ENCODE results near the gene FCHSD2. TPM values are rescaled to one million over a fixed set of nuclear protein-coding genes. Genes with fewer than 3 reads are reported as not detected.

Gene FCHSD2
- total RNA-seq, 1 donor from 2014 or later: 16.0 TPM

- no peaks in the 10 kb centered on the region for H3K36me3 Mint-ChIP-seq (ENCODE audit: low read depth)
- peaks cover 40% of the 10 kb centered on the region for H3K4me1 Mint-ChIP-seq (ENCODE audit: low read depth)
- peak overlapping the region; percentile 16 for H3K27ac Mint-ChIP-seq
- DNase-seq (ENCODE audit: low spot score): peak; percentile 49
- intact Hi-C loops (cut with micrococcal nuclease): no loop called here
- no peaks in the 10 kb centered on the region for H3K27me3 Mint-ChIP-seq (ENCODE audit: low read depth)
- H3K9me3 Mint-ChIP-seq: no peaks in the 10 kb centered on the region
- no peak overlapping the region for H3K4me3 Mint-ChIP-seq (ENCODE audit: low read depth)
Observed at GRCh38 chr11:73152861-73153483, 10.9 kb upstream of the FCHSD2 start.

- no peaks in the 10 kb centered on the region for H3K9me3 Mint-ChIP-seq
- peaks cover 45% of the 10 kb centered on the region for H3K4me1 Mint-ChIP-seq (ENCODE audit: low read depth)
- no peak for DNase-seq (ENCODE audit: low spot score)
- no peak overlapping the region for H3K27ac Mint-ChIP-seq
- no peak overlapping the region for H3K4me3 Mint-ChIP-seq (ENCODE audit: low read depth)
- H3K27me3 Mint-ChIP-seq (ENCODE audit: low read depth): no peaks in the 10 kb centered on the region
- no peaks in the 10 kb centered on the region for H3K36me3 Mint-ChIP-seq (ENCODE audit: low read depth)
- intact Hi-C loops (cut with micrococcal nuclease): no loop called here
Observed at GRCh38 chr11:73152086-73152853, 10.2 kb upstream of the FCHSD2 start.

- DNase-seq (ENCODE audit: low spot score): no peak
- Mint-ChIP-seq H3K4me1 (ENCODE audit: low read depth) (peaks cover 49% of the 10 kb centered on the region), H3K4me3 (ENCODE audit: low read depth) (no peak overlapping the region), H3K27me3 (ENCODE audit: low read depth) (no peaks in the 10 kb centered on the region), H3K27ac (no peak overlapping the region), H3K36me3 (ENCODE audit: low read depth) (no peaks in the 10 kb centered on the region), H3K9me3 (no peaks in the 10 kb centered on the region)
- intact Hi-C loops (cut with micrococcal nuclease): no loop called here
Observed at GRCh38 chr11:73151416-73151815, 9.3 kb upstream of the FCHSD2 start.

- intact Hi-C loops (cut with micrococcal nuclease): loop anchor here (10.0 kb wide), 1 partner anchor 424 kb away; no protein-coding TSS in a partner anchor
- DNase-seq (ENCODE audit: low spot score): no peak
- Mint-ChIP-seq H3K27me3 (ENCODE audit: low read depth) (no peaks in the 10 kb centered on the region), H3K4me3 (ENCODE audit: low read depth) (no peak overlapping the region), H3K4me1 (ENCODE audit: low read depth) (peaks cover 35% of the 10 kb centered on the region), H3K27ac (no peak overlapping the region), H3K36me3 (ENCODE audit: low read depth) (no peaks in the 10 kb centered on the region), H3K9me3 (no peaks in the 10 kb centered on the region)
Observed at GRCh38 chr11:73149105-73149504, 7.0 kb upstream of the FCHSD2 start.

GRCh38 chr11:73147771-73148681, 5.9 kb upstream of the FCHSD2 start:
- intact Hi-C loops (cut with micrococcal nuclease): loop anchor here (10.0 kb wide), 1 partner anchor 423 kb away; no protein-coding TSS in a partner anchor
- no peak overlapping the region for H3K27ac Mint-ChIP-seq
- H3K27me3 Mint-ChIP-seq (ENCODE audit: low read depth): no peaks in the 10 kb centered on the region
- no peaks in the 10 kb centered on the region for H3K36me3 Mint-ChIP-seq (ENCODE audit: low read depth)
- no peak for DNase-seq (ENCODE audit: low spot score)
- no peak overlapping the region for H3K4me3 Mint-ChIP-seq (ENCODE audit: low read depth)
- peaks cover 28% of the 10 kb centered on the region for H3K4me1 Mint-ChIP-seq (ENCODE audit: low read depth)
- no peaks in the 10 kb centered on the region for H3K9me3 Mint-ChIP-seq

- DNase-seq (ENCODE audit: low spot score): no peak
- Mint-ChIP-seq H3K27me3 (ENCODE audit: low read depth) (no peaks in the 10 kb centered on the region), H3K9me3 (no peaks in the 10 kb centered on the region), H3K36me3 (ENCODE audit: low read depth) (no peaks in the 10 kb centered on the region), H3K4me1 (ENCODE audit: low read depth) (peaks cover 23% of the 10 kb centered on the region), H3K4me3 (ENCODE audit: low read depth) (no peak overlapping the region), H3K27ac (no peak overlapping the region)
- intact Hi-C loops (cut with micrococcal nuclease): loop anchor here (10.0 kb wide), 1 partner anchor 421 kb away; no protein-coding TSS in a partner anchor
Observed at GRCh38 chr11:73145986-73146575, 4.0 kb upstream of the FCHSD2 start.

DNA sequence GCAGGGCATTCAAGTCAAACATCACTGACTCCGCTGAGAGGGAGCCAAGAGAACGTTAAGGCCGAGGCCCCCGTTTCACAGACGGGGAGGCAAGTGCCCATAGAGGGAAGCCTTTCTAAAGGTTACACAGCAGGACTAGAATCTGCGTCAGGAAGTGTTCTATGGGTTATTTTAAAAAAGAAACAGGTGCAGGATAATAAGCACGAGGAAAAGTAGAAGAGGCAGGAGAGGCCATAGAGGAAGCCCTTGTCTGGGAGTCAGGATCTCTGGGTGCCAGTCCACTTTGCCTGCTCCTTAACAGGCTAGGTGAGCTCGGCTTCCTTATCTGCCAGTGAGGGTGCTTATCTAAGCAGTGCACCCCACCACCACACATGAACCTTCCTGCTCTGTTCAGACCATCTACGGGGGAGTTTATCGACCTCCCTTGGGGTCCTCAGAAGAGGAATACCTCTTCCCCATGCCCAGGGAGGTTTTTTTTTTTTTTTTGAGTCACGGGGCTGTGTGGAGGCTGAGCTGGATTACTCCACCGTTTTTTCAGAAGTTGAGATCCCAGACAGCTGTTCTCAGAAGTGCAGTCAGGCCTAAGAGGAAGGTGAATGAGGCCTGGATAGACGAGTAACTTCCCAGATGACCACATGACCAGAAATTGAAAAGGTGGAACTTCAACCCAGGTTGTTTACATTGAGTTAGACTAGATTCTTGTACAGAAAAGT, 1.2 kb upstream of the FCHSD2 start:
- peak overlapping the region; percentile 82 for H3K4me3 Mint-ChIP-seq (ENCODE audit: low read depth)
- no peaks in the 10 kb centered on the region for H3K27me3 Mint-ChIP-seq (ENCODE audit: low read depth)
- H3K27ac Mint-ChIP-seq: peak overlapping the region; percentile 87
- intact Hi-C loops (cut with micrococcal nuclease): loop anchor here (2.0 to 10.0 kb wide), 2 partner anchors 172 to 418 kb away; no protein-coding TSS in a partner anchor
- peaks cover 34% of the 10 kb centered on the region for H3K4me1 Mint-ChIP-seq (ENCODE audit: low read depth)
- H3K36me3 Mint-ChIP-seq (ENCODE audit: low read depth): peaks cover 21% of the 10 kb centered on the region
- DNase-seq (ENCODE audit: low spot score): no peak
- H3K9me3 Mint-ChIP-seq: no peaks in the 10 kb centered on the region

DNA sequence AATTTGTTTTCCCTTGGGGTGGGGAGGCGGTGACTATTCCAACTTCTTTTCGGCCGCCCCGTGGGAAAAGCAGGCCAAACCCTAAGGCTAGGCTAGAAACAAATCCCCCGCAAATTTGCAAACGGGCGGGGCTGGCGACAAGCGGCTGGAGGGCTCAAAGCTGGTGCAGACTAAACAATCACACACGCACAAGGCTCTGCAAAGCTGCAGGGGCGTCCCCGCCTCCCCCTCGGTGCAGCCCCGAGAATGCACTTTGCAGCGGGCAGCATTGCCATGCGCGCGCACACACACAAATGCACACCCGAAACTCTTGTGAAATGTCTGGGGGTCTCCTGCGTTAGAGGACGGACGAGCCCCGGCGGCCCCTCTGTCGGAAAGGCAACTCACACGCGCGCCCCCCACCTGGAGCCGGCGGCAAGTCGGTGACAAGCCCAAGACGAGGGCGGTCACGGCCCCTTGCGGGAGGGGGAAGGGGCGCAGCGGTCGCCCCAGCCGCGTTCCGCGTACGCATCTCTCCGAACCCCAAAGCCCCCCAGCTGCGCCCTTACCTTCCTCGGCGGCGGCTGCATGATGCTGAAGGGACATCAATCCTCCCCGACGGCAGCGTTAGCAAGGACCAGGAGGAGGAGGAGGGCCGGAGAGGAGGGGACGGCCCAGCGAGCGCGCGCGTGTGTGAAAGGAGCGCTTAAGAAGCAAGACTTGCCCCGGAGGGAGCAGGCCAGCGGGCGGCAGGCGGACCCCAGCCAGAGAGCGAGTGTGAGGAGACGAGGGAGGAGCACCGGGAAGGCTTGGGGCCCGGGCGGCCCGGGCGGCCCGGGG, 600 bp downstream of the FCHSD2 start:
- DNase-seq (ENCODE audit: low spot score): peak; percentile 34
- peaks cover 31% of the 10 kb centered on the region for H3K4me1 Mint-ChIP-seq (ENCODE audit: low read depth)

GRCh38 chr11:73141031-73141308, 1.1 kb downstream of the FCHSD2 start:
- no peak for DNase-seq (ENCODE audit: low spot score)
- Mint-ChIP-seq H3K9me3 (no peaks in the 10 kb centered on the region), H3K36me3 (ENCODE audit: low read depth) (peaks cover 37% of the 10 kb centered on the region), H3K4me3 (ENCODE audit: low read depth) (peak overlapping the region; percentile 99), H3K4me1 (ENCODE audit: low read depth) (peaks cover 28% of the 10 kb centered on the region), H3K27me3 (ENCODE audit: low read depth) (no peaks in the 10 kb centered on the region), H3K27ac (peak overlapping the region; percentile 96)
- intact Hi-C loops (cut with micrococcal nuclease): loop anchor here (1.0 to 10.0 kb wide), 3 partner anchors 107 to 416 kb away; partner anchors contain the start of gene ATG16L2

More for the DNA sequence above, 600 bp downstream of the FCHSD2 start:
- peaks cover 31% of the 10 kb centered on the region for H3K36me3 Mint-ChIP-seq (ENCODE audit: low read depth)
- H3K9me3 Mint-ChIP-seq: no peaks in the 10 kb centered on the region
- H3K4me3 Mint-ChIP-seq (ENCODE audit: low read depth): peak overlapping the region; percentile 99
- peak overlapping the region; percentile 96 for H3K27ac Mint-ChIP-seq
- H3K27me3 Mint-ChIP-seq (ENCODE audit: low read depth): no peaks in the 10 kb centered on the region
- intact Hi-C loops (cut with micrococcal nuclease): loop anchor here (1.0 to 10.0 kb wide), 4 partner anchors 107 to 417 kb away; partner anchors contain the start of gene ATG16L2

GRCh38 chr11:73140213-73141030, 1.7 kb downstream of the FCHSD2 start:
- H3K27me3 Mint-ChIP-seq (ENCODE audit: low read depth): no peaks in the 10 kb centered on the region
- H3K36me3 Mint-ChIP-seq (ENCODE audit: low read depth): peaks cover 38% of the 10 kb centered on the region
- peak overlapping the region; percentile 99 for H3K4me3 Mint-ChIP-seq (ENCODE audit: low read depth)
- H3K4me1 Mint-ChIP-seq (ENCODE audit: low read depth): peaks cover 32% of the 10 kb centered on the region
- peak overlapping the region; percentile 96 for H3K27ac Mint-ChIP-seq
- intact Hi-C loops (cut with micrococcal nuclease): loop anchor here (1.0 to 10.0 kb wide), 3 partner anchors 106 to 416 kb away; partner anchors contain the start of gene ATG16L2
- no peaks in the 10 kb centered on the region for H3K9me3 Mint-ChIP-seq
- peak; percentile 19 for DNase-seq (ENCODE audit: low spot score)
